Hepatocyte (in vitro differentiated cells): ENCODE results near the gene WSCD2.

Source experiments
- CTCF ChIP-seq: fragments of 200-600 bp; sonication (generic); IDR thresholded peaks from 2 replicates; pipeline ENCODE4 v1.5.1; 2016; ENCODE audit warnings: antibody characterized with exemption, mild to moderate bottlenecking; ENCODE audit not compliant: poor library complexity
- EZH2 ChIP-seq: fragments of 200-600 bp; sonication (generic); IDR thresholded peaks from 2 replicates; pipeline ENCODE4 v1.6.1; 2016; ENCODE audit warnings: antibody characterized with exemption, mild to moderate bottlenecking, borderline replicate concordance

- no peak for TF ChIP-seq CTCF
- no peak for TF ChIP-seq EZH2
Measured at GRCh38 chr12:108141600-108142130, 12.6 kb downstream of the WSCD2 start.
